ENCODE data around the gene IFNL1. TPM values are rescaled to one million over a fixed set of nuclear protein-coding genes. Genes with fewer than 3 reads are reported as not detected.

The IFNL1 gene
- total and polyA plus RNA-seq, 9 of the 15 experiments (the other 6 are each of a cell fraction or from before 2014, with no cell fraction given), result not detected

DNA sequence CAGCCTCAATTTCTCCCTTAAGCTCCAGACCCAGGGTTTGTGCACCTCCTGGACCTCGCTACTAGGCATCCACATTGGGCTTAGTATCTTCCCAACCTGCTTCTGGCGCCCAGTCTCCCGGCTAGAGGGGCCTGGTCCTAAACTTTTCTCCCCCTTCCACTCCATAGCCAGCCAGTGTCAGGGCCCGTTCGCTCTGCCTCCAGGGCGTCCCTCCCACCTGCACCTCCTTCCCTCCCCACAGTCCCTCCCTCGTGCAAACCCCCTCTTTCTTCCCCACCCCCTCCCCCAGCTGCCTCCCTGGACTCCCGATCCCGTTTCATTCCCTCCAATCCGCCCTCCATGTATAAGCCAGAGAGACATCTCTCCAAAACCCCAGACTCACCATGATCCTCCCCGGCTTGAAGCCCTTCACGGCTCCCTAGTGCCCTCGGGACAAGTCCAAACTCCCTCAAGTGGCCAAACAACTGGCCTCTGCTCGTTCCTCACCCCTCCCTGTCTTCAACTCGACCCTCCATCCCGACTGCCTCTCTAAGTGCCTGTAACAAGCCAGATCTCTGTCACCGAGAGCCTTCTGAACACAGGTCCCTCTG is 45.0 kb downstream of the IFNL1 start (continued):
- TF ChIP-seq, protein P1, sequence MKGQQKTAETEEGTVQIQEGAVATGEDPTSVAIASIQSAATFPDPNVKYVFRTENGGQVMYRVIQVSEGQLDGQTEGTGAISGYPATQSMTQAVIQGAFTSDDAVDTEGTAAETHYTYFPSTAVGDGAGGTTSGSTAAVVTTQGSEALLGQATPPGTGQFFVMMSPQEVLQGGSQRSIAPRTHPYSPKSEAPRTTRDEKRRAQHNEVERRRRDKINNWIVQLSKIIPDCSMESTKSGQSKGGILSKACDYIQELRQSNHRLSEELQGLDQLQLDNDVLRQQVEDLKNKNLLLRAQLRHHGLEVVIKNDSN (CRISPR knock-in tag; IDR thresholded peaks at IDR 0.05), result no peak
- no peak for TF ChIP-seq RBM34 (IDR thresholded peaks at IDR 0.05; ENCODE audit: borderline replicate concordance, insufficient read depth, low read length)
- TF ChIP-seq NFE2 (IDR thresholded peaks at IDR 0.05; ENCODE audit: low read depth), result no peak
- TF ChIP-seq, protein P2, sequence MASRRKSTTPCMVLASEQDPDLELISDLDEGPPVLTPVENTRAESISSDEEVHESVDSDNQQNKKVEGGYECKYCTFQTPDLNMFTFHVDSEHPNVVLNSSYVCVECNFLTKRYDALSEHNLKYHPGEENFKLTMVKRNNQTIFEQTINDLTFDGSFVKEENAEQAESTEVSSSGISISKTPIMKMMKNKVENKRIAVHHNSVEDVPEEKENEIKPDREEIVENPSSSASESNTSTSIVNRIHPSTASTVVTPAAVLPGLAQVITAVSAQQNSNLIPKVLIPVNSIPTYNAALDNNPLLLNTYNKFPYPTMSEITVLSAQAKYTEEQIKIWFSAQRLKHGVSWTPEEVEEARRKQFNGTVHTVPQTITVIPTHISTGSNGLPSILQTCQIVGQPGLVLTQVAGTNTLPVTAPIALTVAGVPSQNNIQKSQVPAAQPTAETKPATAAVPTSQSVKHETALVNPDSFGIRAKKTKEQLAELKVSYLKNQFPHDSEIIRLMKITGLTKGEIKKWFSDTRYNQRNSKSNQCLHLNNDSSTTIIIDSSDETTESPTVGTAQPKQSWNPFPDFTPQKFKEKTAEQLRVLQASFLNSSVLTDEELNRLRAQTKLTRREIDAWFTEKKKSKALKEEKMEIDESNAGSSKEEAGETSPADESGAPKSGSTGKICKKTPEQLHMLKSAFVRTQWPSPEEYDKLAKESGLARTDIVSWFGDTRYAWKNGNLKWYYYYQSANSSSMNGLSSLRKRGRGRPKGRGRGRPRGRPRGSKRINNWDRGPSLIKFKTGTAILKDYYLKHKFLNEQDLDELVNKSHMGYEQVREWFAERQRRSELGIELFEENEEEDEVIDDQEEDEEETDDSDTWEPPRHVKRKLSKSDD (conservative IDR thresholded peaks at IDR 0.05; ENCODE audit: low read length), result no peak
- peak; percentile 29 to 74; a peak in 2 of 4 replicates for TF ChIP-seq KDM1A (IDR thresholded peaks at IDR 0.05)
- TF ChIP-seq MYNN (IDR thresholded peaks at IDR 0.05), result no peak
- no peak for TF ChIP-seq MYNN (CRISPR knock-in tag; IDR thresholded peaks at IDR 0.05)
- no peak for TF ChIP-seq ZNF77 (CRISPR knock-in tag; IDR thresholded peaks at IDR 0.05)
- no peak for TF ChIP-seq ZBTB8A (IDR thresholded peaks at IDR 0.05; ENCODE audit: partially characterized antibody)
- TF ChIP-seq POLR2G (IDR thresholded peaks at IDR 0.05; ENCODE audit: low read depth, low read length), result no peak
- peak; percentile 40 for TF ChIP-seq RBM25 (IDR thresholded peaks at IDR 0.05; ENCODE audit: low read depth, low read length, severe bottlenecking)
- no peak for TF ChIP-seq SMARCA4 (IDR thresholded peaks at IDR 0.05)
- TF ChIP-seq, protein P3, sequence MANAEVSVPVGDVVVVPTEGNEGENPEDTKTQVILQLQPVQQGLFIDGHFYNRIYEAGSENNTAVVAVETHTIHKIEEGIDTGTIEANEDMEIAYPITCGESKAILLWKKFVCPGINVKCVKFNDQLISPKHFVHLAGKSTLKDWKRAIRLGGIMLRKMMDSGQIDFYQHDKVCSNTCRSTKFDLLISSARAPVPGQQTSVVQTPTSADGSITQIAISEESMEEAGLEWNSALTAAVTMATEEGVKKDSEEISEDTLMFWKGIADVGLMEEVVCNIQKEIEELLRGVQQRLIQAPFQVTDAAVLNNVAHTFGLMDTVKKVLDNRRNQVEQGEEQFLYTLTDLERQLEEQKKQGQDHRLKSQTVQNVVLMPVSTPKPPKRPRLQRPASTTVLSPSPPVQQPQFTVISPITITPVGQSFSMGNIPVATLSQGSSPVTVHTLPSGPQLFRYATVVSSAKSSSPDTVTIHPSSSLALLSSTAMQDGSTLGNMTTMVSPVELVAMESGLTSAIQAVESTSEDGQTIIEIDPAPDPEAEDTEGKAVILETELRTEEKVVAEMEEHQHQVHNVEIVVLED (CRISPR knock-in tag; IDR thresholded peaks at IDR 0.05), result no peak
- TF ChIP-seq TCF3 (CRISPR knock-in tag; IDR thresholded peaks at IDR 0.05), result no peak
- TF ChIP-seq ZNF239 (CRISPR knock-in tag; IDR thresholded peaks at IDR 0.05), result no peak
- TF ChIP-seq SNIP1 (IDR thresholded peaks at IDR 0.05; ENCODE audit: low read depth), result no peak
- no peak for TF ChIP-seq CEBPB (tag; IDR thresholded peaks at IDR 0.05)
- TF ChIP-seq ZNF431 (CRISPR knock-in tag; IDR thresholded peaks at IDR 0.05), result no peak
- no peak for TF ChIP-seq MEIS2 (IDR thresholded peaks at IDR 0.05; ENCODE audit: partially characterized antibody)
- no peak for TF ChIP-seq KLF6 (CRISPR knock-in tag; IDR thresholded peaks at IDR 0.05; ENCODE audit: borderline replicate concordance)
- TF ChIP-seq TRIM24 (IDR thresholded peaks at IDR 0.05), result no peak
- TF ChIP-seq ZNF57 (CRISPR knock-in tag; IDR thresholded peaks at IDR 0.05), result no peak
- no peak for TF ChIP-seq L3MBTL2 (IDR thresholded peaks at IDR 0.05)
- TF ChIP-seq PHF20 (IDR thresholded peaks at IDR 0.05; ENCODE audit: partially characterized antibody), result peak; percentile 24
- TF ChIP-seq HDGF (IDR thresholded peaks at IDR 0.05), result peak; percentile 95; the same call in 1 of the 2 replicates
- TF ChIP-seq TAF7 (tag; IDR thresholded peaks at IDR 0.05), result no peak
- TF ChIP-seq SMARCA5 (IDR thresholded peaks at IDR 0.05), result peak; percentile 86; the same call in 1 of the 2 replicates
- TF ChIP-seq RFX5 (IDR thresholded peaks at IDR 0.05; ENCODE audit: low read depth, low read length), result no peak
- TF ChIP-seq SMC3 (conservative IDR thresholded peaks at IDR 0.05; ENCODE audit: insufficient read depth, low read depth, low read length), result 0 out of 2 replicates have a peak, but pooled peaks have one; percentile 20
- no peak for TF ChIP-seq ZC3H4 (CRISPR knock-in tag; IDR thresholded peaks at IDR 0.05; ENCODE audit: borderline replicate concordance)
